Breast epithelium (tissue), 4 donors: Measurements from ENCODE around the gene ZCCHC14. TPM values are rescaled to one million over a fixed set of nuclear protein-coding genes. Genes with fewer than 3 reads are reported as not detected.

Source experiments
- DNase-seq, 2 donors: peaks; one replicate each; pipeline ENCODE4 v3.0.0-alpha.2; 2019; ENCODE audit warnings: low spot score in 2 of 2
- H3K27ac ChIP-seq, 2 donors: fragments of 200-600 bp; sonication (generic) in 1 of 2; one replicate each; pipeline ENCODE4 v1.5.1; 2016 to 2019; ENCODE audit warnings: mild to moderate bottlenecking in 1 of 2
- H3K27me3 ChIP-seq, 2 donors: fragments of 200-600 bp; sonication (generic) in 1 of 2; one replicate each; pipeline versions ENCODE4 v1.5.1 to v1.6.0; 2017 to 2019; ENCODE audit warnings: control low read depth in 1 of 2, mild to moderate bottlenecking in 1 of 2
- H3K36me3 ChIP-seq: fragments of 200-600 bp; one replicate; pipeline ENCODE4 v1.5.1; 2019
- H3K4me1 ChIP-seq, 2 donors: fragments of 200-600 bp; sonication (generic); one replicate each; pipeline ENCODE4 v1.5.1; 2016 to 2019; ENCODE audit warnings: control low read depth in 1 of 2
- H3K4me3 ChIP-seq, 3 donors: fragments of 200-600 bp; sonication (generic); 1 replicate in 2 of 3; 2 replicates in 1 of 3; pipeline ENCODE4 v1.5.1; 2016 to 2019; ENCODE audit warnings: mild to moderate bottlenecking in 3 of 3, moderate library complexity in 2 of 3
- H3K9me3 ChIP-seq, 2 donors: fragments of 200-600 bp; sonication (generic) in 1 of 2; one replicate each; pipeline ENCODE4 v1.5.1; 2016 to 2019; ENCODE audit warnings: control low read depth in 1 of 2
- POLR2A ChIP-seq: fragments of 450-650 bp; IDR thresholded peaks from one replicate; pipeline ENCODE4 v1.6.1; 2016; ENCODE audit warnings: antibody characterized with exemption, mild to moderate bottlenecking, moderate library complexity
- POLR2AphosphoS5 ChIP-seq, 3 donors: sonication (generic); formaldehyde crosslinking; IDR thresholded peaks; one replicate each; pipeline ENCODE4 v1.6.1; 2017; ENCODE audit warnings: antibody characterized with exemption in 3 of 3
- intact Hi-C: fragments of 100-400 bp; cut with DNase I; formaldehyde crosslinking; loops from one replicate; pipeline ENCODE4 v1.15.1; 2023; ENCODE audit warnings: low total_unique reads
- total RNA-seq, 3 donors: library from RNA; depleted of rRNA; stranded (reverse); fragments of >200 nt; gene quantifications; one replicate each; pipeline ENCODE4 v1.1.0, GENCODE V29; 2016
- TF ChIP-seq, protein P1 (sequence below), 3 donors: fragments of 450-650 bp; IDR thresholded peaks; one replicate each; pipeline ENCODE4 v1.5.1; 2016 to 2017; ENCODE audit warnings: antibody characterized with exemption in 3 of 3, mild to moderate bottlenecking in 3 of 3, moderate library complexity in 3 of 3

ZCCHC14 gene
- total RNA-seq, 3 donors from 2014 or later = 15.2 to 21.0 (median 18.7) TPM

DNA sequence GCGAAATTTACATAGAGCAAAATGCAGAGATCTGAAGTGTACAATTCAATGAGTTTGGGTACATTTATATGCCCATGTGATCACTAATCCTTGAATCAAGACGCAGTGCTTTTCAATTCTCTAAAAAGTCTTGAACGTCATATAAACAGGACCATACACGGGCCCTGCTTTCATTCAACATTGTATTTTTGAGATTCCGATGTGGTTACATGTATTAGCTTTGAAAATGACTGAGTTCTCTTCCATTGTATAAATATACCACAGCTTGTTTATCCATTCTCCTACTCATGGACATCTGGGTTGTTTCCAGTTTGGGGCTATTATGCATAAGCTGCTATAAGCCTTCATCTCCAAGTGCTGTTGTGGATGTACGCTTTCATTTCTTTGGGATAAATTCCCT is 45.5 kb downstream of the ZCCHC14 start:
- Histone ChIP-seq H3K4me3 (no peak overlapping the region), H3K9me3 (no peaks in the 10 kb centered on the region), H3K27me3 (no peaks in the 10 kb centered on the region), H3K36me3 (no peaks in the 10 kb centered on the region), H3K4me1 (no peaks in the 10 kb centered on the region), H3K27ac (no peak overlapping the region)
- no peak for TF ChIP-seq POLR2A
- TF ChIP-seq, protein P1, sequence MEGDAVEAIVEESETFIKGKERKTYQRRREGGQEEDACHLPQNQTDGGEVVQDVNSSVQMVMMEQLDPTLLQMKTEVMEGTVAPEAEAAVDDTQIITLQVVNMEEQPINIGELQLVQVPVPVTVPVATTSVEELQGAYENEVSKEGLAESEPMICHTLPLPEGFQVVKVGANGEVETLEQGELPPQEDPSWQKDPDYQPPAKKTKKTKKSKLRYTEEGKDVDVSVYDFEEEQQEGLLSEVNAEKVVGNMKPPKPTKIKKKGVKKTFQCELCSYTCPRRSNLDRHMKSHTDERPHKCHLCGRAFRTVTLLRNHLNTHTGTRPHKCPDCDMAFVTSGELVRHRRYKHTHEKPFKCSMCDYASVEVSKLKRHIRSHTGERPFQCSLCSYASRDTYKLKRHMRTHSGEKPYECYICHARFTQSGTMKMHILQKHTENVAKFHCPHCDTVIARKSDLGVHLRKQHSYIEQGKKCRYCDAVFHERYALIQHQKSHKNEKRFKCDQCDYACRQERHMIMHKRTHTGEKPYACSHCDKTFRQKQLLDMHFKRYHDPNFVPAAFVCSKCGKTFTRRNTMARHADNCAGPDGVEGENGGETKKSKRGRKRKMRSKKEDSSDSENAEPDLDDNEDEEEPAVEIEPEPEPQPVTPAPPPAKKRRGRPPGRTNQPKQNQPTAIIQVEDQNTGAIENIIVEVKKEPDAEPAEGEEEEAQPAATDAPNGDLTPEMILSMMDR (IDR thresholded peaks at IDR 0.05) = no peak
- no peak for TF ChIP-seq POLR2AphosphoS5 (IDR thresholded peaks at IDR 0.05)
- DNase-seq = no peak
- intact Hi-C loops = no loop called here

DNA sequence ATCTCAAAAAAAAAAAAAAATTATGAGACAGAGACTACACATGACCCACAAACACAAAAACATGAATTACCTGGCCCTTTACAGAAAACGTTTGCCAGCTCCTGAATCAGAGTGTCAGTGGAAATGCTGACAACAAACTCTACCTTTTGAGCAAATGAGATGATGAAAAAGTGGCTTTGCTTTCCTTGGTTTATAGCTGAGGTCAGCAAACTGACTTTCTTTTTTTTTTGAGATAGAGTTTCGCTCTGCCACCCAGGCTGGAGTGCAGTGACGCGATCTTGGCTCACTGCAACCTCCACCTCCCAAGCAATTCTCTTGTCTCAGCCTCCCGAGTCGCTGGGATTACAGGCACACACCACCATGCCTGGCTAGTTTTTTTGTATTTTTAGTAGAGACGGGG is 46.3 kb downstream of the ZCCHC14 start:
- no peaks in the 10 kb centered on the region for H3K36me3 ChIP-seq

DNA sequence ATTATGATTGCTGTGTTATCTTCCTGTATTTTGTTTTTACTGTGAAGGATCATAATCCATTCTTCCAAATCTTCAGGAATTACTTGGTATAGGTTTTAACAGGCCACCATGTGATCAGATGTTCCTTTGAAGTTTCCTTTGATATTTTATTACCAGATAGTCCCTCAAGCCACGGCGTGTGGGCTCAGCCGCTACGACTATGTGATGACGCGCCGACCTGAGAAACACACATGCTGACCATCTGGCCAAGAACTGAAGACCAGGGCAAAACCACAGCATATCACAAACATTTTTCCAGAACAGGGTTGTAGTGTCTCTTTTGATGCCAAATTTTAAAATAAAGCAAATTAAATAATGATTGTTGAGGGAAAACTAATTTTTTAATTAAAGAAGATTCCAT is 47.3 kb downstream of the ZCCHC14 start:
- intact Hi-C loops = no loop called here

More for the DNA sequence above, 46.3 kb downstream of the ZCCHC14 start:
- TF ChIP-seq POLR2AphosphoS5 (IDR thresholded peaks at IDR 0.05) = no peak
- TF ChIP-seq POLR2A = no peak
- TF ChIP-seq, protein P1 (IDR thresholded peaks at IDR 0.05) = no peak
- Histone ChIP-seq H3K27ac (no peak overlapping the region), H3K27me3 (no peaks in the 10 kb centered on the region), H3K4me3 (no peak overlapping the region), H3K4me1 (no peaks in the 10 kb centered on the region), H3K9me3 (no peaks in the 10 kb centered on the region)
- no peak for DNase-seq
- intact Hi-C loops = no loop called here

DNA sequence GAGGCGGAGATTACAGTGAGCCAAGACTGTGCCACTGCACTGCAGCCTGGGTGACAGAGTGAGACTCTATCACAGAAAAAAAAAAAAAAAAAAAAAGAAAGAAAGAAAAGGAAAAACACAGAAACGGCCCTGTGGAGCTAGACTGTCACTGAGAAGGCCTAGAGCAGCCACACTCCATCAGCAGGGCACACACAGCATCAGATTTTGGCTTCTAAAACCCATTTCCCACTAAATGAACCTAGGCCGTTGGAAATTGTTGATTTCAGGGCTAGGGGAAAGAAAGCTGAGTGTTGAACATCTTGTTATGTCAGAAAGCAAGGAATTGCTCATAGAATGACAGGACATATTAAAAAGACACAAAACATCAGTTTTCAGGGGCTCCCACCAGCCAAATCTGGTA is 48.9 kb downstream of the ZCCHC14 start:
- TF ChIP-seq POLR2A (no peak), POLR2AphosphoS5 (IDR thresholded peaks at IDR 0.05) (no peak)
- TF ChIP-seq, protein P1 (IDR thresholded peaks at IDR 0.05) = no peak
- no peak overlapping the region for H3K4me3 ChIP-seq
- intact Hi-C loops = no loop called here
- H3K27me3 ChIP-seq = no peaks in the 10 kb centered on the region
- no peak overlapping the region for H3K27ac ChIP-seq
- no peaks in the 10 kb centered on the region for H3K36me3 ChIP-seq
- H3K9me3 ChIP-seq = no peaks in the 10 kb centered on the region
- no peak for DNase-seq
- no peaks in the 10 kb centered on the region for H3K4me1 ChIP-seq

More for the DNA sequence above, 47.3 kb downstream of the ZCCHC14 start:
- H3K27me3 ChIP-seq = no peaks in the 10 kb centered on the region
- no peak overlapping the region for H3K4me3 ChIP-seq
- no peaks in the 10 kb centered on the region for H3K36me3 ChIP-seq
- no peaks in the 10 kb centered on the region for H3K9me3 ChIP-seq
- H3K4me1 ChIP-seq = no peaks in the 10 kb centered on the region
- no peak overlapping the region for H3K27ac ChIP-seq
- TF ChIP-seq, protein P1 (IDR thresholded peaks at IDR 0.05) = no peak
- TF ChIP-seq POLR2A (no peak), POLR2AphosphoS5 (IDR thresholded peaks at IDR 0.05) (no peak)
- DNase-seq = no peak

DNA sequence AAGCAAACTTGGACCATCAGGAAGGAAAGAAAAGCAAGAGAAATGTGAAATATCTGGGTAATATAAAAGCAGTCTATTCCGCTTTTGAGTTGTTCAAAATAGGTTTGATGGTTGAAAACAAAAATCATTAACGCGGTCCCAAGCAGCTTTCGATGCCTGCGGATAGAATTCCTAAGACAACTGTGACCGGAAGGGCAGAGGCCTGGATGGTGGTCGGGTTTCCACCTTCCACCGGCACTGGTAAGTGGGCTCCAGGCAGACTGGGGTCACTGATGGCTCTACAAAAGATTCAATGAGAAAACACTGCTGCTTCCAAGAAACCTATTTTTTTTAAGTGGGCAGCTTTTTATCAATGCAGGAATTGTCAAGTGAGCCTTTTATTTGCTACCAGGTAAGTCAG is 49.8 kb downstream of the ZCCHC14 start:
- Histone ChIP-seq H3K36me3 (no peaks in the 10 kb centered on the region), H3K27ac (no peak overlapping the region), H3K4me3 (no peak overlapping the region), H3K9me3 (no peaks in the 10 kb centered on the region), H3K4me1 (no peaks in the 10 kb centered on the region), H3K27me3 (no peaks in the 10 kb centered on the region)
- no peak for DNase-seq
- intact Hi-C loops = no loop called here
- TF ChIP-seq POLR2A = no peak

DNA sequence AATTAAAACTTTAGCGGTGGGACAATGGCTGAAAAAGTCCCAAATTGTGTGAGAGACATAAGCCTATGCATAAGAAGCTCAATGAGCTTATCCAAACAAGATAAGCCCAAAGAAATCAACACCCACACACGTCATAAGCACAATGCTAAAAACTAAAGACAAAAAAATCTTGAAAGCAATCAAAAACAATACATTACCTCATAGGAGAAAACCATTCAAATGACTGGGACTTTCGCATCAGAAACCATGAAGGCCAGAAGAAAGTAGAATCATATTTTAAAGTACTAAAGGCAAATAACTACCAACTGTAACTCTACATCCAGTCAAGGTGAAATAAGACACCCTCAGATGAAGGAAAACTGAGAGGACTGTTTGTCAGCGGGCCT is 50.2 kb downstream of the ZCCHC14 start:
- intact Hi-C loops = no loop called here
- Histone ChIP-seq H3K27me3 (no peaks in the 10 kb centered on the region), H3K9me3 (no peaks in the 10 kb centered on the region), H3K4me1 (no peaks in the 10 kb centered on the region), H3K4me3 (no peak overlapping the region), H3K36me3 (no peaks in the 10 kb centered on the region), H3K27ac (no peak overlapping the region)
- TF ChIP-seq, protein P1 (IDR thresholded peaks at IDR 0.05) = no peak
- TF ChIP-seq POLR2A = no peak
- TF ChIP-seq POLR2AphosphoS5 (IDR thresholded peaks at IDR 0.05) = no peak
- DNase-seq = no peak
